Right lobe of liver (tissue), 4 donors: Measurements from ENCODE around the gene ARHGAP15.

Source experiments
- POLR2A ChIP-seq: fragments of 450-650 bp; IDR thresholded peaks from one replicate; pipeline ENCODE4 v1.6.1; 2017; ENCODE audit warnings: antibody characterized with exemption, mild to moderate bottlenecking
- TF ChIP-seq, protein P1 (sequence below), 4 donors: fragments of 200-600 bp in 3 of 4; fragments of 450-650 bp in 1 of 4; IDR thresholded peaks; one replicate each; pipeline versions ENCODE4 v1.5.1 to v1.8.0; 2016 to 2022; ENCODE audit warnings: antibody characterized with exemption in 4 of 4, mild to moderate bottlenecking in 2 of 4
- donor health status: DM: no; HTN: no; CAD: no.
- donor health status: DM: no; HTN: no; CAD: no.
- donor health status: DM: no; HTN: yes; CAD: no.

DNA sequence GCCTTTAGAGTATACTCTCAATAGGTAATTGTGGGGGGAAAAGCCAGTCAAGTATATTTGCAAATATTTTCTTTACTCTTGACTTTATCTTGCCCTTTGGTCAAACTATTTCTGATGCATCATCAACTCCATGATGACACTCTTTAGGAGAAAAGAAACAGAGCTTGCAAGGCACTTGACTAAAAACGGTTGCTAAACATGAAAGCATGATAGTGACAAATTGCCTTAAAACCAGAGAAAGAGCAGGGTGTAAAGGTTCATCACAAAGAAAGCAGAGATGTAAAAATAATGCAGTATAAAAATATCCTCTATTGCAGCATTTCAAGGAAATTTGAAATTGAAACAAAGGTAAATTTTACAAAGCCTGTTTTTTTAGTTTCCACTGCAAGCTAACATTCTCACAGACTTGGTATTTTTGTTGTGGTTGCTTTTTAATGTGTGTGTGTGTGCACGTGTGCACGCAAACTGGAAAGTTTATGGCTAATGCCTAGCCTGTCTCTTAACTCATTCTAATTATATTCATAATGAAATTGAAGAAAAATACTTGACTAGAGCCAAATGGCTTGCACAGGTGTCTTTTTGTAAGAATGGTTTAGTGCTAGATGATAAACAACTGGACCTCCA lies 503.6 kb downstream of the ARHGAP15 start:
- TF ChIP-seq POLR2A: no peak
- TF ChIP-seq, protein P1, sequence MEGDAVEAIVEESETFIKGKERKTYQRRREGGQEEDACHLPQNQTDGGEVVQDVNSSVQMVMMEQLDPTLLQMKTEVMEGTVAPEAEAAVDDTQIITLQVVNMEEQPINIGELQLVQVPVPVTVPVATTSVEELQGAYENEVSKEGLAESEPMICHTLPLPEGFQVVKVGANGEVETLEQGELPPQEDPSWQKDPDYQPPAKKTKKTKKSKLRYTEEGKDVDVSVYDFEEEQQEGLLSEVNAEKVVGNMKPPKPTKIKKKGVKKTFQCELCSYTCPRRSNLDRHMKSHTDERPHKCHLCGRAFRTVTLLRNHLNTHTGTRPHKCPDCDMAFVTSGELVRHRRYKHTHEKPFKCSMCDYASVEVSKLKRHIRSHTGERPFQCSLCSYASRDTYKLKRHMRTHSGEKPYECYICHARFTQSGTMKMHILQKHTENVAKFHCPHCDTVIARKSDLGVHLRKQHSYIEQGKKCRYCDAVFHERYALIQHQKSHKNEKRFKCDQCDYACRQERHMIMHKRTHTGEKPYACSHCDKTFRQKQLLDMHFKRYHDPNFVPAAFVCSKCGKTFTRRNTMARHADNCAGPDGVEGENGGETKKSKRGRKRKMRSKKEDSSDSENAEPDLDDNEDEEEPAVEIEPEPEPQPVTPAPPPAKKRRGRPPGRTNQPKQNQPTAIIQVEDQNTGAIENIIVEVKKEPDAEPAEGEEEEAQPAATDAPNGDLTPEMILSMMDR (IDR thresholded peaks at IDR 0.05): no peak
